Activated CD4-positive, alpha-beta T cell treated with anti-CD3 and anti-CD28 coated beads, Interleukin-2, amount 50 U/mL, for 1 hour (primary cell): ENCODE results near the gene MOBP.

Source experiments
- DNase-seq: peaks from one replicate; pipeline ENCODE4 v3.0.0-alpha.2; 2020

MOBP gene

GRCh38 chr3:39550354-39551051 lies 83.0 kb downstream of the MOBP start:
- DNase-seq = no peak
